Tibial artery (tissue), 4 donors: ENCODE measurements around the gene NPAS3.

Experiments
- DNase-seq, 2 donors: peaks; one replicate each; pipeline ENCODE4 v3.0.0-alpha.2; 2019
- H3K27ac ChIP-seq, 2 donors: fragments of 200-600 bp; sonication (generic) in 1 of 2; 1 replicate in 1 of 2; 2 replicates in 1 of 2; pipeline ENCODE4 v1.5.1; 2018 to 2019; ENCODE audit warnings: mild to moderate bottlenecking in 1 of 2
- H3K27me3 ChIP-seq, 2 donors: fragments of 200-600 bp; sonication (generic) in 1 of 2; one replicate each; pipeline versions ENCODE4 v1.5.1 to v1.6.0; 2016 to 2019
- H3K36me3 ChIP-seq, 3 donors: fragments of 200-600 bp; sonication (generic) in 2 of 3; one replicate each; pipeline ENCODE4 v1.5.1; 2016 to 2019; ENCODE audit warnings: mild to moderate bottlenecking in 2 of 3
- H3K4me1 ChIP-seq, 4 donors: fragments of 200-600 bp; sonication (generic) in 2 of 4; 1 replicate in 3 of 4; 2 replicates in 1 of 4; pipeline ENCODE4 v1.5.1; 2016 to 2019
- H3K4me3 ChIP-seq, 2 donors: fragments of 200-600 bp; sonication (generic) in 1 of 2; 1 replicate in 1 of 2; 2 replicates in 1 of 2; pipeline ENCODE4 v1.5.1; 2018 to 2019; ENCODE audit warnings: mild to moderate bottlenecking in 2 of 2
- H3K9me3 ChIP-seq, 3 donors: fragments of 200-600 bp; sonication (generic) in 1 of 3; one replicate each; pipeline ENCODE4 v1.5.1; 2016 to 2019
- intact Hi-C: fragments of 100-400 bp; cut with DNase I; formaldehyde crosslinking; loops from one replicate; pipeline ENCODE4 v1.15.0; 2023; ENCODE audit warnings: low total_unique reads
- TF ChIP-seq, protein P1 (sequence below), 2 experiments: fragments of 200-600 bp in 1 of 2; fragments of 450-650 bp in 1 of 2; IDR thresholded peaks; one replicate each; pipeline ENCODE4 v1.5.1; 2017 to 2019; ENCODE audit warnings: antibody characterized with exemption in 2 of 2, mild to moderate bottlenecking in 1 of 2, moderate library complexity in 1 of 2

NPAS3 gene

DNA sequence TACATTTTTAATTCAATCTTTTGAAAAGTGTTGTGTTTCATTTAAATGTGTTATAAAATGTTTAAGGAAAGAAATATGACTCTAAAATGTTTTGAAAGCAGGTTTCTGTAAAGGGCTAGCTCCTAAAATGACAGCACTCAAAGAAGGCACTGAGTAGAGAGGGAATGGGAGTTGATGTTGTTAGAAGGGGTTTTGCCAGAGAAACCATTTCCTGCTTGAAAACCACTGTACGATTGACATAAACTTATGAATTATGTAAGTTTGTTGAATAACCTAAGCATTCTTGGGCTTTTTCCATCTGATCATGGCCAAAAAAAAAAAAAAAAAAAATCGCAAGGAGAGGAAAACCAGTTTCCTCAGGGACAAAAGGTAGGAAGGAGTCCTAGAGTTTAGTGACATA is 778.2 kb downstream of the NPAS3 start:
- TF ChIP-seq, protein P1, sequence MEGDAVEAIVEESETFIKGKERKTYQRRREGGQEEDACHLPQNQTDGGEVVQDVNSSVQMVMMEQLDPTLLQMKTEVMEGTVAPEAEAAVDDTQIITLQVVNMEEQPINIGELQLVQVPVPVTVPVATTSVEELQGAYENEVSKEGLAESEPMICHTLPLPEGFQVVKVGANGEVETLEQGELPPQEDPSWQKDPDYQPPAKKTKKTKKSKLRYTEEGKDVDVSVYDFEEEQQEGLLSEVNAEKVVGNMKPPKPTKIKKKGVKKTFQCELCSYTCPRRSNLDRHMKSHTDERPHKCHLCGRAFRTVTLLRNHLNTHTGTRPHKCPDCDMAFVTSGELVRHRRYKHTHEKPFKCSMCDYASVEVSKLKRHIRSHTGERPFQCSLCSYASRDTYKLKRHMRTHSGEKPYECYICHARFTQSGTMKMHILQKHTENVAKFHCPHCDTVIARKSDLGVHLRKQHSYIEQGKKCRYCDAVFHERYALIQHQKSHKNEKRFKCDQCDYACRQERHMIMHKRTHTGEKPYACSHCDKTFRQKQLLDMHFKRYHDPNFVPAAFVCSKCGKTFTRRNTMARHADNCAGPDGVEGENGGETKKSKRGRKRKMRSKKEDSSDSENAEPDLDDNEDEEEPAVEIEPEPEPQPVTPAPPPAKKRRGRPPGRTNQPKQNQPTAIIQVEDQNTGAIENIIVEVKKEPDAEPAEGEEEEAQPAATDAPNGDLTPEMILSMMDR (IDR thresholded peaks at IDR 0.05), result no peak
- Histone ChIP-seq H3K9me3 (no peaks in the 10 kb centered on the region), H3K36me3 (no peaks in the 10 kb centered on the region), H3K27ac (no peak overlapping the region), H3K27me3 (no peaks in the 10 kb centered on the region), H3K4me1 (peaks cover 0 to 3% (median 2%) of the 10 kb centered on the region in 4 donors), H3K4me3 (no peak overlapping the region)
- DNase-seq, result no peak
- intact Hi-C loops, result no loop called here

DNA sequence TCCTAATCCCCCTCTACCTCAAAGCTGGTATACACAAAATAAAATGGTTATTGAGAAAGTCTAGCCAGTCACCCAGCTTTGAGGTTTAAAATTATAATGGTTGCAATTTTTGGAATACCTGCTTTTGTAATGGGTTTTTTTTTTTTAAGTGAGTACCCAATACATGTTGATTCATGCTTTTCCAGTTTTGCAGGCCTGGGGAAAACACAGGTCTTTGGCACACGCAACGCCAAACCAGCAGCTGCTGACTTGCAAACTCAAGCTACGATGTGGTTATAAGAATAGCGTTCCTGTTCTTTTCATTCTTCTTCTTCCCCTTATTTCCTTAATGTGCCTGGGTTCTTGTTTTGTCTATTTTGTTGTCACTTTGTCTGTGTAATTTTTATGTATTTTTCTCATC is 779.2 kb downstream of the NPAS3 start:
- TF ChIP-seq, protein P1 (IDR thresholded peaks at IDR 0.05), result no peak
- Histone ChIP-seq H3K9me3 (no peaks in the 10 kb centered on the region), H3K4me1 (peaks cover 0 to 3% (median 2%) of the 10 kb centered on the region in 4 donors), H3K27ac (no peak overlapping the region), H3K27me3 (no peaks in the 10 kb centered on the region), H3K4me3 (no peak overlapping the region), H3K36me3 (no peaks in the 10 kb centered on the region)
- no peak for DNase-seq
- intact Hi-C loops, result no loop called here

DNA sequence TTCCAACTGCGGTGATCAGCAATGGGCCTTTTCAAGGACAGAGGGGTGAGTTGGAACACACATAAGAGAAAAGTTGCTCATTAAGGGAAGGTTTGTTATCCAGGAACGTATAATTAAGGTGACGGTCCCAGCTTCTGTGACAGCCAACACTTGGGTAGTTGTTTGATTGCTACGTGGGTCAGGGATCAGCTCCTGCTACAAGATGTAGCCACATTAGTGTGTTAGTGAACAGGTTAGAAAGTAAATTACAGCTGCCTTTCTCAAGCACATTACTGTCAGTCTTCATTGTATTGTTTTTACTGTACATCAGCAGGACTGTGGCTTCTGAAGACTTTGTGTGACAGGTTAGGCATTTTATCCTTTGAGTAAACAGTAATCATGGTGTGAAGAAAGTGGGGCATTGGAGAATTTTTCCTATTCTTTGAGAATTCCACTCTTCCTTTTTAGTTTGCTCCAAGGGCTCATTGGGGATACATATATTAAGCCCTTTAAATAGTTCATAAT is 781.7 kb downstream of the NPAS3 start:
- H3K4me3 ChIP-seq, result no peak overlapping the region
- no peaks in the 10 kb centered on the region for H3K4me1 ChIP-seq
- H3K27ac ChIP-seq, result no peak overlapping the region
- TF ChIP-seq, protein P1 (IDR thresholded peaks at IDR 0.05), result no peak
- intact Hi-C loops, result no loop called here
- no peaks in the 10 kb centered on the region for H3K27me3 ChIP-seq
- no peaks in the 10 kb centered on the region for H3K36me3 ChIP-seq
- no peak for DNase-seq
- no peaks in the 10 kb centered on the region for H3K9me3 ChIP-seq

DNA sequence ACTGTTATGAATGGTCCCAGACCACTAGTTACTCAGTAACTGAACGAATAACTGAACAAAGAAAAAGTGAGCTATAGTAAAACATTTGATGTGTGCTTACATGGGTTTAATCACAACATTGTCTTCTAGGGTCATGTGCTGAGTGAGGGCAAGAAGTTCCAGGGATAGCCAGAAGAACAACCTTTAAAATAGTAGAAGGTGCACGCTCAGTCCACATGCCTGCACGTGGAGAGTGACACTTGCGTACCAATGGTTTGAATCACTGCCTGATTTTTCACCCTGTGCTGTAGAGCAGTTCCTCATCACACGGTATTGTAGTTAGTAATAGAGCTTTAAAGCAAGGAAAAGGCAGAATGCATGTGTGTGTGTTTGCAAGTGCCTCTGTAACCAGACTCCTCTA is 788.0 kb downstream of the NPAS3 start:
- intact Hi-C loops, result no loop called here
- no peak overlapping the region for H3K27ac ChIP-seq
- DNase-seq, result no peak
- TF ChIP-seq, protein P1 (IDR thresholded peaks at IDR 0.05), result no peak
- no peaks in the 10 kb centered on the region for H3K36me3 ChIP-seq
- no peaks in the 10 kb centered on the region for H3K27me3 ChIP-seq
- no peaks in the 10 kb centered on the region for H3K4me1 ChIP-seq
- no peak overlapping the region for H3K4me3 ChIP-seq
- H3K9me3 ChIP-seq, result no peaks in the 10 kb centered on the region

DNA sequence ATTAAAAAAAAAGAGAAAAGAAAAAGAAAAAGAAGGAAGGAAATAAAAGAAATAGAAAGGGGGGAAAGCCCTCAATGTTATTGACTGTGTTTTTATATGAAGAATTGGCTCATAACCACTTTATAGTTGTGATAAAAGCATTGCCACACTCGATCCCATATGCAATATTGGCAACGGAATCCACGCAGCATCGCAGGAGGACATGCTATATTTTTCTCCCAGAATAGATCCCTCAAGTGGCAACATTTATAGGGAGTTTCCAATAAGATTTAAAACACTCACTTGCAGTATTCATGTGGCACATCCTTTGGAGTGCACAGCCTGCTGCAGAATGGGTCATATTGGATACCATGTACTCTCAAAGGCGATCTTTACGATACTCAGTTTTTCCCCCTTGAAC is 788.9 kb downstream of the NPAS3 start:
- DNase-seq, result no peak
- TF ChIP-seq, protein P1 (IDR thresholded peaks at IDR 0.05), result no peak
- H3K36me3 ChIP-seq, result no peaks in the 10 kb centered on the region
- H3K4me3 ChIP-seq, result no peak overlapping the region
- H3K4me1 ChIP-seq, result no peaks in the 10 kb centered on the region
- no peaks in the 10 kb centered on the region for H3K27me3 ChIP-seq
- no peak overlapping the region for H3K27ac ChIP-seq
- H3K9me3 ChIP-seq, result no peaks in the 10 kb centered on the region
- intact Hi-C loops, result no loop called here

DNA sequence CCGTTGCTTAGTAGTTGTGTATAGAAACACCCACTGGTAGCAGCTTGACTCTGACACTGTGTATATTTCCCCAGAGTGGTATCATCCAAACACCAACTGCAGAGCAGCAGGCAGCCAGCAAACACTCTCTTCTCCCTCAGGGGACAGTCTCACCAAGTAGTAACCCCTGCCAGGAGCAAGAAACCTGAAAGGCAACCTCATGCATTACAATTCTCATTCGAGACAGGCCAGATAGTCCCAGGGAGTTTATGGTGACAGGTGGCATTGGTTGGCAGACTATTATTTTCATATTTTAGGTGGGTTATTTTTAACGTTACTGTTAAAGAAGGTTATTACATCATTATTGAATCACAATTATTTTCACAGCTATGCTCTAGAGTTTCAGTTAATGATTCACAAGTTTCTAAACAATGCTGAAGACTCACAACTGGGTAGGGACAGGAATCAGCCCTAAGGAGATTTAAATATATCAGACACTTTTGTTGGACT is 789.4 kb downstream of the NPAS3 start:
- DNase-seq, result no peak
- intact Hi-C loops, result no loop called here
- TF ChIP-seq, protein P1 (IDR thresholded peaks at IDR 0.05), result no peak
- Histone ChIP-seq H3K27ac (no peak overlapping the region), H3K9me3 (no peaks in the 10 kb centered on the region), H3K27me3 (no peaks in the 10 kb centered on the region), H3K4me1 (no peaks in the 10 kb centered on the region), H3K36me3 (no peaks in the 10 kb centered on the region), H3K4me3 (no peak overlapping the region)
